GM18861 (cell line): ENCODE measurements around the gene NKD2.
"Not testable (repeated sequence)": the region's sequence is repeated elsewhere in the genome, so short reads cannot be mapped to it uniquely, and the experiment has no call there.

Experiments used
- ATAC-seq: cut with Tn5 transposase; IDR thresholded peaks from one replicate; pipeline ENCODE4 v1.9.1; 2021; ENCODE audit not compliant: unreplicated experiment

The NKD2 gene

GRCh38 chr5:1008451-1009358 is at the start of gene NKD2:
TSS of gene NKD2 (plus strand) at chr5:1008802. CDS start at chr5:1009058, 256 bp downstream.
- ATAC-seq, result no peak

GRCh38 chr5:959581-960531 is 48.7 kb upstream of the NKD2 start:
- no peak for ATAC-seq

- no peak for ATAC-seq
These were observed 48.1 kb upstream of the NKD2 start for GRCh38 chr5:960551-960950.

- ATAC-seq, result no peak
These were observed 47.4 kb upstream of the NKD2 start for GRCh38 chr5:961002-961710.

- no peak for ATAC-seq
These were observed 46.8 kb upstream of the NKD2 start for GRCh38 chr5:961711-962240.

GRCh38 chr5:962386-962785 is 46.2 kb upstream of the NKD2 start:
- ATAC-seq, result no peak

- no peak for ATAC-seq
These were observed 45.8 kb upstream of the NKD2 start for GRCh38 chr5:962801-963200.

GRCh38 chr5:963310-963672 is 45.3 kb upstream of the NKD2 start:
- no peak for ATAC-seq

GRCh38 chr5:963673-964531 is 44.7 kb upstream of the NKD2 start:
- ATAC-seq, result peak; percentile 66

- no peak for ATAC-seq
These were observed 43.8 kb upstream of the NKD2 start for GRCh38 chr5:964821-965220.

GRCh38 chr5:965604-966344 is 42.8 kb upstream of the NKD2 start:
- no peak for ATAC-seq

GRCh38 chr5:966345-966710 is 42.3 kb upstream of the NKD2 start:
- ATAC-seq, result no peak

GRCh38 chr5:966941-967340 is 41.7 kb upstream of the NKD2 start:
- ATAC-seq, result no peak

- ATAC-seq, result no peak
These were observed 39.7 kb upstream of the NKD2 start for GRCh38 chr5:968881-969280.

GRCh38 chr5:969408-969839 is 39.2 kb upstream of the NKD2 start:
- no peak for ATAC-seq

GRCh38 chr5:972575-972974 is 36.0 kb upstream of the NKD2 start:
- ATAC-seq, result not testable (repeated sequence)

- no peak for ATAC-seq
These were observed 31.5 kb upstream of the NKD2 start for GRCh38 chr5:976849-977751.

GRCh38 chr5:978054-978453 is 30.5 kb upstream of the NKD2 start:
- no peak for ATAC-seq
